Keratinocyte (primary cell): ENCODE data around the gene TOLLIP.

Experiments
- EZH2 ChIP-seq: IDR thresholded peaks from one replicate; pipeline ENCODE4 v1.6.1; 2012; ENCODE audit warnings: inconsistent platforms, mild to moderate bottlenecking, low read length, moderate library complexity
- TF ChIP-seq, protein P1 (sequence below), 3 experiments: IDR thresholded peaks in 1 of 3; conservative IDR thresholded peaks in 1 of 3; optimal IDR thresholded peaks in 1 of 3; 2 replicates in 2 of 3; 3 replicates in 1 of 3; pipeline versions ENCODE3 to v1.5.1; 2011; ENCODE audit warnings: low read length in 3 of 3, mild to moderate bottlenecking in 3 of 3, moderate library complexity in 2 of 3, control low read depth in 1 of 3, inconsistent platforms in 1 of 3; ENCODE audit not compliant: insufficient read depth in 2 of 3; ENCODE audit errors: extremely low read depth in 1 of 3

DNA sequence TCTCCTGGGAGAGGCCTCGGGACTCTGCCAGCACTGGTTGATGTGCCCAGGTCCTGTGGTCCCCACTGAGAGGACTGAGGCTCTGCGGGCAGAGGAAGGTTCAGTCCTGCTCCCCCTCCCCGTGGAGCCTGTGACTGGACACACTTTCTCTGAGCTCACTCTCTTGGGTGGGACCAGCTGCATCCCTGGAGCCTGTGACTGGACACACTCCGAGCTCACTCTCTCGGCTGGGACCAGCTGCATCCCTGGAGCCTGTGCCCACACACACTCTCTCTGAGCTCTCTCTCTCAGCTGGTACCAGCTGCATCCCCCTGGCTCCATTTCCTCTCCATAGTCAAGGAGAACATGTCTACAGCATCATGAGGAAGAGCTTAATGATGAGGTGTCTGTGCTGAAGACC is 39.5 kb downstream of the TOLLIP start:
- TF ChIP-seq EZH2 = no peak
- TF ChIP-seq, protein P1, sequence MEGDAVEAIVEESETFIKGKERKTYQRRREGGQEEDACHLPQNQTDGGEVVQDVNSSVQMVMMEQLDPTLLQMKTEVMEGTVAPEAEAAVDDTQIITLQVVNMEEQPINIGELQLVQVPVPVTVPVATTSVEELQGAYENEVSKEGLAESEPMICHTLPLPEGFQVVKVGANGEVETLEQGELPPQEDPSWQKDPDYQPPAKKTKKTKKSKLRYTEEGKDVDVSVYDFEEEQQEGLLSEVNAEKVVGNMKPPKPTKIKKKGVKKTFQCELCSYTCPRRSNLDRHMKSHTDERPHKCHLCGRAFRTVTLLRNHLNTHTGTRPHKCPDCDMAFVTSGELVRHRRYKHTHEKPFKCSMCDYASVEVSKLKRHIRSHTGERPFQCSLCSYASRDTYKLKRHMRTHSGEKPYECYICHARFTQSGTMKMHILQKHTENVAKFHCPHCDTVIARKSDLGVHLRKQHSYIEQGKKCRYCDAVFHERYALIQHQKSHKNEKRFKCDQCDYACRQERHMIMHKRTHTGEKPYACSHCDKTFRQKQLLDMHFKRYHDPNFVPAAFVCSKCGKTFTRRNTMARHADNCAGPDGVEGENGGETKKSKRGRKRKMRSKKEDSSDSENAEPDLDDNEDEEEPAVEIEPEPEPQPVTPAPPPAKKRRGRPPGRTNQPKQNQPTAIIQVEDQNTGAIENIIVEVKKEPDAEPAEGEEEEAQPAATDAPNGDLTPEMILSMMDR (optimal IDR thresholded peaks at IDR 0.05 in 1 of 3, IDR thresholded peaks at IDR 0.05 in 1 of 3, conservative IDR thresholded peaks at IDR 0.05 in 1 of 3; ENCODE audit: extremely low read depth in 1 of 3, insufficient read depth in 2 of 3, low read length in 3 of 3) = no peak
